NCI-H2227 (cell line): Measurements from ENCODE around the gene KIAA1328.
"Not testable (repeated sequence)": the region's sequence is repeated elsewhere in the genome, so short reads cannot be mapped to it uniquely, and the experiment has no call there.

Source experiments
- DNase-seq: peaks from one replicate; lab custom pipeline; 2025; ENCODE audit not compliant: unreplicated experiment; lab: John Stamatoyannopoulos, UW

Gene KIAA1328

GRCh38 chr18:36885981-36886380, 57.1 kb downstream of the KIAA1328 start:
- DNase-seq, result no peak

- no peak for DNase-seq
Measured at GRCh38 chr18:36887114-36887513, 58.2 kb downstream of the KIAA1328 start.

DNA sequence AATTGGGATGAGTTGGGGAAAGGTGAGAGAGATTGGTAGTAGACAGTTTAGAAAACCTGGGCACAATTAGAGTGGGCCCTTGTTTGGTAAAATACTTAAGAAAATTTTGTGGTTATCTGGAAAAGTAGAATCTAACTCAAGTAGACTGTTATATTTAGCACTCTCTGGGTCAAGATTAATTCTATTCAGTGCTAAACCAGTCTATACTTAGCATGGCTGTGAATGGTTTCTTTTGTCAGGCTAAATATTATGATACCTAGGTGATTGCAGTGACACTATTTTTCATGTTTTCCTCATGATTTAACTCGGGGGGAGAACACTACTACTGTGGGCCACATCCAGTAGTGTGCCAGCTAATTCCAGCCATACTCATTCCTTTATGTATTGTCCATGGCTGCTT, 58.9 kb downstream of the KIAA1328 start:
- no peak for DNase-seq

GRCh38 chr18:36888778-36889177, 59.9 kb downstream of the KIAA1328 start:
- no peak for DNase-seq

- no peak for DNase-seq
Measured at GRCh38 chr18:36889321-36889720, 60.4 kb downstream of the KIAA1328 start.

DNA sequence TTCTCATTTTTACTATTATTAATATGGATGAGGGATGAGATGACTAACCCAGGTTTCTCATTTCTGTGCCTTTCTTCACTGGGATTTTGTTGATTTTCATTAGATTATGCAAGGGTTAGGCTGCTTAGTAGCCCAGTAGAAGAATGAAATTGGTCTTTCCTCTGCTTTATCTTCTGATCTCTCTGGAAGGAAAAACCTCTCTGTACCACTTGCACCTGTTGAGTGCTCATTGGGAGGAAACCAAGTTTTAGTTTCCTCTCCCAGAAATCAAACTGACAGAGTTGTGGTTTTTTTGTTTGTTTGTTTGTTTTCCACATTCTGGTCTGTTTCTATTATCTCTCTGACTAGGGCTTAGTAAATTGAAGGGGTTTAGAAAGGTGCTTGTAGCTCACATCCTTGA, 60.8 kb downstream of the KIAA1328 start:
- DNase-seq, result no peak

DNA sequence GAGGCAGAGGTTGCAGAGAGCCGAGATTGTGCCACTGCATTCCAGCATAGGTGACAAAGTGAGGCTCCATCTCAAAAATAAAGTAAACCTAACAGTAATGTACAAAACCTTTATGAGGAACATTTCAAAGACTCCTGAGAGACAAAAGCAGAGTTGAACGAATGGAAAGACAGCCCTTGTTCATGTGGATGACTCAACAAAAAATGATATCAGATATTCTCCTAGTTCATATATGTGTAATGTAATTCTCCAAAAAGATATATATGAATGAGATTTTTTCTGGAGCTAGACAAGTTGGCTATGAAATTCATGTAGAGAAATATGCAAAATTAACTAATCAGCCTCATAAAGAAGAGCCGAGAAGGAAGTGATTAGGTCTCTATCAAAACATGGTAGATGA, 61.7 kb downstream of the KIAA1328 start:
- no peak for DNase-seq

DNA sequence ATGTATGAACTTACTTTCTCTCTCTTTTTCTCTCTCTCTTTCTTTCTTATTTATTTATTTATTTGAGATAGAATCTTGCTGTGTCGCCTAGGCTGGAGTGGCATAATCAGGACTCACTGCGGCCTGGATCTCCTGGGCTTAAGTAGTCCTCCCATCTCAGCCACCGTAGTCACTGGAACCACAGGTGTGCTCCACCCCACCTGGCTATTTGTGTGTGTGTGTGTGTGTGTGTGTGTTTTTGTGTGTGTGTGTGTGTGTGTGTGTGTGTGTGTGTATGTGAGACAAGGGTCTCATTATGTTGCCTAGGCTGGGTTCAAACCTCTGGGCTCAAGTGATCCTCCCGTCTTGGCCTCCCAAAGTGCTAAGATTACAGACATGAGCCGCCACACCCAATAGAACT, 64.3 kb downstream of the KIAA1328 start:
- DNase-seq, result no peak

GRCh38 chr18:36895606-36896005, 66.7 kb downstream of the KIAA1328 start:
- DNase-seq, result no peak

DNA sequence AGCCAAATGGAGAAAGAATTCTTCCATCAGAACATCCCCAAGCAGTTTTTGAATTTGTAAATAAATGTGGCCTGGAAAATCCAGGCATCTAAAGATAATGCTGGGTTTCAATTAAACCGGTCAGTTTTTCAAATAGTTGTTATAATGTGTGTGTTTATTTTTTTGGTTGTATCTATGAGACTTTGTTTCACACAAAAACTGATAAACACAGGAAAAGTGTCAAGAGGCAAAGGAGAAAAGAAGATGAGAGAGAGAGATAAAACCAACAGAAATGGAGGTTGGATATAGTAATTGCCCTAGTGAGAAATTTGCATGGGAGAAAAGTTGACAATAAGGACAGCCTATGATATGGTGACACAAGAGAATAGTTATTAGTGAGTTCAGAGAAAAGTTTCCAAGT, 68.3 kb downstream of the KIAA1328 start:
- DNase-seq, result no peak

DNA sequence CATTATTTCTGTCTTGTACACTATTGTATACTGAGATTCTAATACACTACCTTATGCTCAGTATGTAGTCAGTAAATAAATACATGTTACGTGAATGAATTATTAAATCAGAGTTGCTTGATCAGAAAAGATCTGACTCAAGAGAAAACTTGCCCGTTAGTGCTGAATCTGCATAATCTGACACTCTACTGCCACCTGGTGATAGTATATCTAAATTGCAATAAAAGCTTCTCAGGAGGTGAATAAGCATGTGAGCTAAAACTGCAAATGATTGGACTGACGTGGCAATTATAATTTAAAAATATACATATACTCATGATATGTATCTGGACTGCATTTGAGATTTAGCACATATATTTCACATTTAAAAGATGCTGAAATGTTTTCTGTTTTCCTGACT, 70.4 kb downstream of the KIAA1328 start:
- no peak for DNase-seq

GRCh38 chr18:36900466-36900865, 71.5 kb downstream of the KIAA1328 start:
- DNase-seq, result no peak

GRCh38 chr18:36901277-36901701, 72.4 kb downstream of the KIAA1328 start:
- no peak for DNase-seq

GRCh38 chr18:36903215-36903928, 74.4 kb downstream of the KIAA1328 start:
- DNase-seq, result no peak

GRCh38 chr18:36905571-36905970, 76.6 kb downstream of the KIAA1328 start:
- no peak for DNase-seq

DNA sequence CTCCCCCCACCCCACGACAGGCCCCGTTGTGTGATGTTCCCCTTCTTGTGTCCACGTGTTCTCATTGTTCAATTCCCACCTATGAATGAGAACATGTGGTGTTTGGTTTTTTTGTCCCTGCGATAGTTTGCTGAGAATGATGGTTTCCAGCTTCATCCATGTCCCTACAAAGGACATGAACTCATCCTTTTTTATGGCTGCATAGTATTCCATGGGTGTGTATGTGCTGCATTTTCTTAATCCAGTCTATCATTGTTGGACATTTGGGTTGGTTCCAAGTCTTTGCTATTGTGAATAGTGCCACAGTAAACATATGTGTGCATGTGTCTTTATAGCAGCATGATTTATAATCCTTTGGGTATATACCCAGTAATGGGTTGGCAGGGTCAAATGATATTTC, 80.4 kb downstream of the KIAA1328 start:
- not testable (repeated sequence) for DNase-seq

DNA sequence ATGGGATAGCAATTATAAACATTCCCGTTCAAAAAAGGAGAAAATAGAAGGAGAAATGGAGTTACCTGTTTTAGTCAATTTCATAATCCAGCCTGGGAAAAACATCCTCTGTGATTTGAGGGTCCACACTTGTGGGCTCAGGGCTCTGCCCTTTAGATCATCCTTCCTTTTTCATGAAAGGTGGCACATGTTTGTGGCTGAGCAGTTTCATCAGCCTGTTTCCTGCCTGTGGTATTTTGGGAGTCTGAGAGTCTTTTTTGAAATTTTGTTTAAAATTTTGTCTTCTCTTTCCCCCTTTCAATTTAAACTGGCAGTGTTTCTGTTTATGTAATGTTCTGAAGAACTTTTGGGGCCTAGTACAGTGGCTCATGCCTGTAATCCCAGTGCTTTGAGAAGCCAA, 84.0 kb downstream of the KIAA1328 start:
- DNase-seq, result no peak

DNA sequence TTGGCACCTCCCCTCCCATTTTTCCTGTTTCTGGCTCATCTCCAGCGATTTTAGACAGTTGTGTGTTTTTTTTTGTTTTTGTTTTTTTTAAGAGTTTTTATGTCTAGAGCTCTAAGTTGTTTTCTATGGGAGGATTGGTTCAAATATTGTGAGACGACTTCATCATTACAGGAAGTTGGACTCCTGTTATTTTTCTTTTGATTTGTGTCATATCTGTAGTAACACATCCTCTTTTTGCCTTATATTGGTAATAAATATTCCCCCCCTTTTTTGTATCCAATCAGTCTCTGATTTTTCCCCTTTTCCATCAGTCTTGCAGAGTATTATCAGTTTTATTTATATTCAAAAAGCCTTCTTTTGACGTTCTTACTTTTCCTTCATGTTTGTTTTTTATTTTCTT, 89.0 kb downstream of the KIAA1328 start:
- DNase-seq, result no peak

DNA sequence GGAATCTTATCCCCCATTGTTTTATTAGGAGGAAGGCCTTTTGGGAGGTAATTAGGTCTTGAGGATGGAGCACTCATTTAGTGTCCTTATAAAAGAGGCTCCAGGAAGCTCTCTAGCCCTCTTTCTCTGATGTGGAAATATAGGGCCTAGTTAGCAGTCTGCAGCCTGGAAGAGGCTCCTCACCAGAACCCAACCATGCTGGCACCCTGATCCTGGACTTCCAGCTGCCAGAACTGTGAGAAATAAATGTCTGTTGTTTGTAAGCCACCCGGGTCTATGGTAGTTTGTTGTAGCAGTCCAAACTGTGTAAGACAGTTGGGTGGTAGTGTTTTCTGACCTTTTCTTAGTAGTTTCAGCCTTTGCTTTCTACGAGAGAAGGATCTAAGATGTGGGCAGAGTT, 100.7 kb downstream of the KIAA1328 start:
- DNase-seq, result no peak

- DNase-seq, result no peak
Measured at GRCh38 chr18:36931106-36931505, 102.2 kb downstream of the KIAA1328 start.

GRCh38 chr18:36933552-36933951, 104.6 kb downstream of the KIAA1328 start:
- no peak for DNase-seq

DNA sequence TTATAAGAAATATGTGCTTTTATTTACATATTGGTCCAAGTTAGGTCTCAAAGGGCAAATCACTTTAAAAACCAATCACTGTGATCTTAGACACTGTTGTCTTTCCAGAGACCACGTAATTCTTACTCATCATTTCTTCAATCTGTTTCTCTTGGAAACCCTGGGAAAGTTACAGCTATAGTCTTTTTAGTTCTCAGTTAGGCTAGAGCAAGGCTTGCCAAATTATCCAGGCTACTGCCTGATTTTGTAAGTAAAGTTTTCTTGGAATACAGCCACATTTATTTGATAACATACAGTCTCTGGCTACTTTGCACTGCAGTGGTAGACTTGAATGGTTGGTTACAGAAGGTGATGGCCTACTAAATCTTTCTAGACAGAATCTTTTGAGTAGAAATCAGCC, 106.0 kb downstream of the KIAA1328 start:
- no peak for DNase-seq

- peak; percentile 28 for DNase-seq
Measured at GRCh38 chr18:36942264-36942663, 113.3 kb downstream of the KIAA1328 start.
